ENCODE measurements around the gene CDHR1.

DNA sequence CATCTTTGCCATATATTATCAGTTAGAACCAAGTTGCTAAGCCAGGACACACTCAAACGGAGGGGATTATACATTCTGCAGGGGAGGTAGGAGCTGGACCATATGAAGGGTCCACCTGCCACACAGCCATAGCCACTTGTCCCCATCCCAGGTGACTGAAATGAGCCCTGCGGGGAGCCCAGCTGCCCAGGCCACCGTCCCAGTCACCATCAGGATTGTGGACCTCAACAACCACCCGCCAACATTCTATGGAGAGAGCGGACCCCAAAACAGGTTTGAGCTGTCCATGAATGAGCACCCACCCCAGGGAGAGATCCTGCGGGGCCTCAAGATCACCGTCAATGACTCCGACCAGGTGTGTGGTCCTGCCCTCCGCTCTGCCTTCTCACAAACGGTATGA, 13.7 kb downstream of the CDHR1 start:
- no peak for TF ChIP-seq EZH2 (IDR thresholded peaks at IDR 0.05; ENCODE audit: borderline replicate concordance, low read length)
- no peak for TF ChIP-seq CTCF (conservative IDR thresholded peaks at IDR 0.05 in 1 of 2, IDR thresholded peaks at IDR 0.05 in 1 of 2; ENCODE audit: extremely low read depth in 1 of 2, insufficient read depth in 1 of 2, low read depth in 1 of 2, low read length in 2 of 2)
